ENCODE results near the gene BCL2L1. TPM values are rescaled to one million over a fixed set of nuclear protein-coding genes. Genes with fewer than 3 reads are reported as not detected.

BCL2L1 gene
- total RNA-seq (2022; extraction: Qiagen RNA extraction; ENCODE audit: low read depth), result 170 to 183 TPM (median 181 TPM) in 5 replicates

GRCh38 chr20:31722257-31723068 lies at the start of gene BCL2L1:
BCL2L1 (minus strand) TSS chr20:31722868; CDS start chr20:31722218, 650 bp downstream.

GRCh38 chr20:31738729-31739549 lies 16.3 kb upstream of the BCL2L1 start, which contains the start of gene TPX2:
TPX2 (plus strand) TSS chr20:31739290; CDS start chr20:31757477, 18,187 bp downstream.

GRCh38 chr20:31637660-31638059 lies 85.0 kb downstream of the BCL2L1 start, which contains the start of gene COX4I2:
COX4I2 (plus strand) TSS chr20:31637912; CDS start chr20:31639018, 1,106 bp downstream.

Other genes with a start within 250 kb of the BCL2L1 start
- not detected in 5 replicates for gene DEFB124, start 247.7 kb downstream of the BCL2L1 start, total RNA-seq (2022; extraction: Qiagen RNA extraction; ENCODE audit: low read depth)
- gene REM1, start 247.6 kb downstream of the BCL2L1 start, total RNA-seq (2022; extraction: Qiagen RNA extraction; ENCODE audit: low read depth), result 0.11 to 0.20 TPM (median 0.15 TPM) in 3 of 5 replicates, not detected in the others
- gene HM13, start 208.4 kb downstream of the BCL2L1 start, total RNA-seq (2022; extraction: Qiagen RNA extraction; ENCODE audit: low read depth), result 200 to 267 TPM (median 242 TPM) in 5 replicates
- 204 to 340 TPM (median 288 TPM) in 5 replicates for gene ID1, start 117.6 kb downstream of the BCL2L1 start, total RNA-seq (2022; extraction: Qiagen RNA extraction; ENCODE audit: low read depth)
- gene COX4I2, start 85.0 kb downstream of the BCL2L1 start, total RNA-seq (2022; extraction: Qiagen RNA extraction; ENCODE audit: low read depth), result not detected in 5 replicates
- gene TPX2, start 16.4 kb upstream of the BCL2L1 start, total RNA-seq (2022; extraction: Qiagen RNA extraction; ENCODE audit: low read depth), result 99.8 to 120 TPM (median 109 TPM) in 5 replicates
- gene MYLK2, start 96.5 kb upstream of the BCL2L1 start, total RNA-seq (2022; extraction: Qiagen RNA extraction; ENCODE audit: low read depth), result 0.37 to 0.86 TPM (median 0.46 TPM) in 5 replicates
- 0.46 to 1.2 TPM (median 0.77 TPM) in 5 replicates for gene FOXS1, start 122.7 kb upstream of the BCL2L1 start, total RNA-seq (2022; extraction: Qiagen RNA extraction; ENCODE audit: low read depth)
- gene DUSP15, start 147.7 kb upstream of the BCL2L1 start, total RNA-seq (2022; extraction: Qiagen RNA extraction; ENCODE audit: low read depth), result 0.57 to 1.8 TPM (median 0.95 TPM) in 5 replicates
- gene TTLL9, start 147.8 kb upstream of the BCL2L1 start, total RNA-seq (2022; extraction: Qiagen RNA extraction; ENCODE audit: low read depth), result 0.03 to 0.15 TPM (median 0.09 TPM) in 5 replicates
- 33.0 to 38.8 TPM (median 33.7 TPM) in 5 replicates for gene PDRG1, start 229.2 kb upstream of the BCL2L1 start, total RNA-seq (2022; extraction: Qiagen RNA extraction; ENCODE audit: low read depth)
- 0.01 TPM in 1 of 5 replicates, not detected in the others for gene XKR7, start 245.3 kb upstream of the BCL2L1 start, total RNA-seq (2022; extraction: Qiagen RNA extraction; ENCODE audit: low read depth)

Measured in A549 treated with RU486 at 1 μM for 4 hours (cell line).